H9 (cell line): ENCODE data around the gene DRGX. TPM values are rescaled to one million over a fixed set of nuclear protein-coding genes. Genes with fewer than 3 reads are reported as not detected.

Experiments
- DNase-seq: peaks from one replicate; pipeline ENCODE4 v3.0.0-alpha.2; 2017
- H2AFZ ChIP-seq: one replicate; pipeline ENCODE4 v1.6.1; 2013; ENCODE audit warnings: mild to moderate bottlenecking, low read length, control low read depth, moderate library complexity
- H2AK5ac ChIP-seq: 2 replicates; pipeline ENCODE4 v1.6.1; 2013; ENCODE audit warnings: low read length, control low read depth, mixed read lengths; ENCODE audit not compliant: insufficient read length
- H2BK120ac ChIP-seq: one replicate; pipeline ENCODE4 v1.6.1; 2013; ENCODE audit warnings: low read depth, mild to moderate bottlenecking, low read length, control low read depth, inconsistent platforms; ENCODE audit not compliant: poor library complexity, severe bottlenecking
- H2BK12ac ChIP-seq: 2 replicates; pipeline ENCODE4 v1.6.1; 2013; ENCODE audit warnings: low read length, control low read depth, mixed read lengths, low read depth; ENCODE audit not compliant: insufficient read length
- H2BK15ac ChIP-seq: 2 replicates; pipeline ENCODE4 v1.6.1; 2013; ENCODE audit warnings: low read depth, low read length, control low read depth
- H2BK20ac ChIP-seq: one replicate; pipeline ENCODE4 v1.6.1; 2013; ENCODE audit warnings: low read depth, mild to moderate bottlenecking, low read length, control low read depth, inconsistent platforms; ENCODE audit not compliant: poor library complexity, severe bottlenecking
- H2BK5ac ChIP-seq: 2 replicates; pipeline ENCODE4 v1.6.1; 2013; ENCODE audit warnings: low read length, control low read depth, mixed read lengths; ENCODE audit not compliant: insufficient read length
- H3K14ac ChIP-seq: 2 replicates; pipeline ENCODE4 v1.6.1; 2013; ENCODE audit warnings: low read length, control low read depth; ENCODE audit not compliant: insufficient read depth
- H3K18ac ChIP-seq: 2 replicates; pipeline ENCODE4 v1.6.1; 2013; ENCODE audit warnings: low read depth, mild to moderate bottlenecking, mixed read lengths, low read length, control low read depth; ENCODE audit not compliant: insufficient read length
- H3K23ac ChIP-seq: 2 replicates; pipeline ENCODE4 v1.6.1; 2013; ENCODE audit warnings: low read length, control low read depth, mixed read lengths, low read depth; ENCODE audit not compliant: insufficient read length
- H3K23me2 ChIP-seq: 2 replicates; pipeline ENCODE4 v1.6.1; 2013; ENCODE audit warnings: low read depth, mild to moderate bottlenecking, mixed read lengths, low read length, control low read depth; ENCODE audit not compliant: insufficient read length, poor library complexity, severe bottlenecking
- H3K27ac ChIP-seq: 2 replicates; pipeline ENCODE4 v1.5.1; 2013; ENCODE audit warnings: low read length, control low read depth, mixed read lengths, low read depth; ENCODE audit not compliant: insufficient read length
- H3K27me3 ChIP-seq: 2 replicates; pipeline ENCODE4 v1.6.1; 2013; ENCODE audit warnings: low read length, control low read depth, inconsistent platforms; ENCODE audit not compliant: insufficient read depth
- H3K4ac ChIP-seq: 2 replicates; pipeline ENCODE4 v1.6.1; 2013; ENCODE audit warnings: low read depth, mild to moderate bottlenecking, control low read depth, inconsistent platforms, low read length, moderate library complexity
- H3K4me1 ChIP-seq: 2 replicates; pipeline ENCODE4 v1.6.1; 2013; ENCODE audit warnings: low read length, control low read depth, inconsistent platforms; ENCODE audit not compliant: insufficient read depth
- H3K4me2 ChIP-seq: 2 replicates; pipeline ENCODE4 v1.6.1; 2013; ENCODE audit warnings: low read length, control low read depth, mixed read lengths; ENCODE audit not compliant: insufficient read length, insufficient read depth
- H3K56ac ChIP-seq: 2 replicates; pipeline ENCODE4 v1.6.1; 2013; ENCODE audit warnings: low read depth, mild to moderate bottlenecking, mixed read lengths, low read length, control low read depth; ENCODE audit not compliant: insufficient read length
- H3K79me1 ChIP-seq: 2 replicates; pipeline ENCODE4 v1.6.1; 2013; ENCODE audit warnings: low read depth, mild to moderate bottlenecking, moderate library complexity, low read length, control low read depth, inconsistent platforms; ENCODE audit not compliant: insufficient read depth, poor library complexity, severe bottlenecking
- H3K79me2 ChIP-seq: 2 replicates; pipeline ENCODE4 v1.6.1; 2013; ENCODE audit warnings: low read length, control low read depth, inconsistent platforms; ENCODE audit not compliant: insufficient read depth
- H3K9ac ChIP-seq: 2 replicates; pipeline ENCODE4 v1.6.1; 2013; ENCODE audit warnings: low read length, control low read depth, mixed read lengths; ENCODE audit not compliant: insufficient read length; ENCODE audit errors: extremely low read depth
- H3K9me3 ChIP-seq: one replicate; pipeline ENCODE4 v1.6.1; 2013; ENCODE audit warnings: low read depth, low read length, inconsistent platforms; ENCODE audit not compliant: control insufficient read depth
- H3T11ph ChIP-seq: one replicate; pipeline ENCODE4 v1.6.1; 2013; ENCODE audit warnings: mild to moderate bottlenecking, low read length, control low read depth, inconsistent platforms
- H4K20me1 ChIP-seq: one replicate; pipeline ENCODE4 v1.6.1; 2013; ENCODE audit not compliant: control insufficient read depth, insufficient read length, insufficient read depth
- H4K5ac ChIP-seq: 2 replicates; pipeline ENCODE4 v1.6.1; 2013; ENCODE audit warnings: low read depth, mild to moderate bottlenecking, mixed read lengths, low read length, control low read depth; ENCODE audit not compliant: insufficient read length
- H4K8ac ChIP-seq: replicated peaks from 2 replicates; pipeline ENCODE4 v1.6.1; 2013; ENCODE audit warnings: low read length, control low read depth, mixed read lengths, low read depth; ENCODE audit not compliant: insufficient read length
- H4K91ac ChIP-seq: 2 replicates; pipeline ENCODE4 v1.6.1; 2013; ENCODE audit warnings: low read depth, mild to moderate bottlenecking, moderate library complexity, mixed read lengths, low read length, control low read depth; ENCODE audit not compliant: insufficient read length
- H3K27ac Mint-ChIP-seq, 3 experiments: 2 replicates in 2 of 3; 3 replicates in 1 of 3; pipeline ENCODE4 v1.8.0; 2020 to 2021; ENCODE audit warnings: mixed read lengths in 3 of 3, mild to moderate bottlenecking in 1 of 3, moderate library complexity in 1 of 3
- H3K27me3 Mint-ChIP-seq: 2 replicates; pipeline ENCODE4 v1.8.0; 2021; ENCODE audit warnings: low read depth, mild to moderate bottlenecking, moderate library complexity, mixed read lengths
- H3K36me3 Mint-ChIP-seq, 3 experiments: 2 replicates in 2 of 3; 3 replicates in 1 of 3; pipeline ENCODE4 v1.8.0; 2020 to 2021; ENCODE audit warnings: low read depth in 3 of 3, mixed read lengths in 3 of 3; ENCODE audit not compliant: insufficient read depth in 1 of 3
- H3K4me1 Mint-ChIP-seq, 2 experiments: 2 replicates each; pipeline ENCODE4 v1.8.0; 2020; ENCODE audit warnings: mixed read lengths in 2 of 2
- H3K4me3 Mint-ChIP-seq, 2 experiments: 2 replicates in 1 of 2; 3 replicates in 1 of 2; pipeline ENCODE4 v1.8.0; 2020 to 2021; ENCODE audit warnings: mild to moderate bottlenecking in 2 of 2, mixed read lengths in 2 of 2, moderate library complexity in 1 of 2
- H3K9me3 Mint-ChIP-seq, 2 experiments: 2 replicates in 1 of 2; 3 replicates in 1 of 2; pipeline ENCODE4 v1.8.0; 2020; ENCODE audit warnings: mild to moderate bottlenecking in 2 of 2, mixed read lengths in 2 of 2, moderate library complexity in 1 of 2
- CTCF ChIP-seq: fragments of 200-600 bp; sonication (generic); conservative IDR thresholded peaks from 3 replicates; pipeline ENCODE4 v1.8.0; 2021; ENCODE audit warnings: antibody characterized with exemption, mild to moderate bottlenecking
- WGBS: extraction: QIAGEN DNeasy Blood & Tissue Kit; methylation state at CpG from one replicate; pipeline ENCODE4 v1.1.7; 2013; ENCODE audit warnings: missing lambda C conversion rate, low lambda C conversion rate, mixed read lengths; ENCODE audit not compliant: insufficient read length; ENCODE audit errors: extremely low coverage; 5-methylcytosine and 5-hydroxymethylcytosine counted together
- total RNA-seq: library from RNA; stranded (reverse); gene quantifications from 2 replicates; pipeline ENCODE4 v1.2.1, GENCODE V29; 2021

Gene DRGX
- total RNA-seq, 1 experiment from 2014 or later: not detected

- H3K56ac ChIP-seq: no peak overlapping the region
- H3K9me3 Mint-ChIP-seq: peaks cover 0 to 3% of the 10 kb centered on the region in 2 experiments; a peak in 1 of 5 replicates
- H3K79me1 ChIP-seq: no peaks in the 10 kb centered on the region
- H2BK120ac ChIP-seq: no peak overlapping the region
- H3K36me3 Mint-ChIP-seq: no peaks in the 10 kb centered on the region; a peak in 1 of 7 replicates
- peaks cover 98% of the 10 kb centered on the region for H3K27me3 Mint-ChIP-seq
- H3K79me2 ChIP-seq: no peaks in the 10 kb centered on the region
- H2BK5ac ChIP-seq: no peak overlapping the region
- H2AK5ac ChIP-seq: no peak overlapping the region
- H3K4me1 Mint-ChIP-seq: peaks cover 22 to 30% of the 10 kb centered on the region in 2 experiments
- no peak overlapping the region for H3K9ac ChIP-seq
- H3K14ac ChIP-seq: no peak overlapping the region
- H3K27me3 ChIP-seq: peaks cover 55% of the 10 kb centered on the region
- no peaks in the 10 kb centered on the region for H4K20me1 ChIP-seq
- H4K8ac ChIP-seq: no peak overlapping the region
- no CpG with 5 or more reads among the region's 8 CpGs for WGBS
- peaks cover 26% of the 10 kb centered on the region for H3K23me2 ChIP-seq
- H3K4me1 ChIP-seq: no peaks in the 10 kb centered on the region
- no peak overlapping the region for H2BK15ac ChIP-seq
- H4K91ac ChIP-seq: no peak overlapping the region
- H3K27ac ChIP-seq: no peak overlapping the region
- H3K4me2 ChIP-seq: peak overlapping the region; percentile 80
- no peak overlapping the region for H3K4ac ChIP-seq
- no peak overlapping the region for H3K23ac ChIP-seq
- H3T11ph ChIP-seq: no peak overlapping the region
- no peak overlapping the region for H3K27ac Mint-ChIP-seq
- H3K4me3 Mint-ChIP-seq: peak overlapping the region; percentile 55 to 81; a peak in 4 of 5 replicates
- DNase-seq: no peak
- no peak overlapping the region for H3K18ac ChIP-seq
- no peak overlapping the region for H4K5ac ChIP-seq
- no peak overlapping the region for H2AFZ ChIP-seq
- no peak overlapping the region for H2BK12ac ChIP-seq
- TF ChIP-seq CTCF: no peak
- no peak overlapping the region for H2BK20ac ChIP-seq
- H3K9me3 ChIP-seq: no peaks in the 10 kb centered on the region
These were observed 744 bp upstream of the DRGX start for GRCh38 chr10:49396666-49396999.
